ENCODE measurements around the gene LGR5.
"Not testable (repeated sequence)": the region's sequence is repeated elsewhere in the genome, so short reads cannot be mapped to it uniquely, and the experiment has no call there.

Gene LGR5

GRCh38 chr12:71472441-71472911 is 32.9 kb downstream of the LGR5 start:
- Mint-ChIP-seq H3K27me3 (ENCODE audit: low read depth) (no peaks in the 10 kb centered on the region), H3K9me3 (no peaks in the 10 kb centered on the region), H3K4me3 (no peak overlapping the region), H3K36me3 (ENCODE audit: low read depth) (no peaks in the 10 kb centered on the region), H3K27ac (no peak overlapping the region), H3K4me1 (ENCODE audit: low read depth) (no peaks in the 10 kb centered on the region)
- DNase-seq (ENCODE audit: low spot score), result no peak

- H3K4me1 Mint-ChIP-seq (ENCODE audit: low read depth), result no peaks in the 10 kb centered on the region
- H3K36me3 Mint-ChIP-seq (ENCODE audit: low read depth), result no peaks in the 10 kb centered on the region
- no peak overlapping the region for H3K4me3 Mint-ChIP-seq
- DNase-seq (ENCODE audit: low spot score), result no peak
- H3K9me3 Mint-ChIP-seq, result no peaks in the 10 kb centered on the region
- peaks cover 2% of the 10 kb centered on the region for H3K27me3 Mint-ChIP-seq (ENCODE audit: low read depth)
- no peak overlapping the region for H3K27ac Mint-ChIP-seq
Observed at GRCh38 chr12:71474791-71475190, 35.2 kb downstream of the LGR5 start.

GRCh38 chr12:71475280-71475679 is 35.7 kb downstream of the LGR5 start:
- Mint-ChIP-seq H3K4me1 (ENCODE audit: low read depth) (no peaks in the 10 kb centered on the region), H3K27ac (no peak overlapping the region), H3K9me3 (no peaks in the 10 kb centered on the region), H3K4me3 (no peak overlapping the region), H3K36me3 (ENCODE audit: low read depth) (no peaks in the 10 kb centered on the region), H3K27me3 (ENCODE audit: low read depth) (peaks cover 2% of the 10 kb centered on the region)
- DNase-seq (ENCODE audit: low spot score), result no peak

GRCh38 chr12:71476513-71476912 is 36.9 kb downstream of the LGR5 start:
- no peaks in the 10 kb centered on the region for H3K4me1 Mint-ChIP-seq (ENCODE audit: low read depth)
- no peak overlapping the region for H3K27ac Mint-ChIP-seq
- no peaks in the 10 kb centered on the region for H3K36me3 Mint-ChIP-seq (ENCODE audit: low read depth)
- H3K9me3 Mint-ChIP-seq, result no peaks in the 10 kb centered on the region
- DNase-seq (ENCODE audit: low spot score), result no peak
- no peak overlapping the region for H3K4me3 Mint-ChIP-seq
- H3K27me3 Mint-ChIP-seq (ENCODE audit: low read depth), result peaks cover 2% of the 10 kb centered on the region

- Mint-ChIP-seq H3K27ac (no peak overlapping the region), H3K27me3 (ENCODE audit: low read depth) (peaks cover 2% of the 10 kb centered on the region)
Observed at GRCh38 chr12:71477609-71478008, 38.0 kb downstream of the LGR5 start.

GRCh38 chr12:71478270-71478669 is 38.7 kb downstream of the LGR5 start:
- no peaks in the 10 kb centered on the region for H3K36me3 Mint-ChIP-seq (ENCODE audit: low read depth)
- H3K4me1 Mint-ChIP-seq (ENCODE audit: low read depth), result no peaks in the 10 kb centered on the region
- no peak overlapping the region for H3K4me3 Mint-ChIP-seq
- H3K9me3 Mint-ChIP-seq, result no peaks in the 10 kb centered on the region
- H3K27ac Mint-ChIP-seq, result no peak overlapping the region
- peaks cover 2% of the 10 kb centered on the region for H3K27me3 Mint-ChIP-seq (ENCODE audit: low read depth)
- DNase-seq (ENCODE audit: low spot score), result no peak

More at GRCh38 chr12:71477609-71478008, 38.0 kb downstream of the LGR5 start:
- no peak for DNase-seq (ENCODE audit: low spot score)
- H3K9me3 Mint-ChIP-seq, result no peaks in the 10 kb centered on the region
- no peaks in the 10 kb centered on the region for H3K36me3 Mint-ChIP-seq (ENCODE audit: low read depth)
- no peaks in the 10 kb centered on the region for H3K4me1 Mint-ChIP-seq (ENCODE audit: low read depth)
- H3K4me3 Mint-ChIP-seq, result no peak overlapping the region

- Mint-ChIP-seq H3K27me3 (ENCODE audit: low read depth) (no peaks in the 10 kb centered on the region), H3K27ac (no peak overlapping the region), H3K4me1 (ENCODE audit: low read depth) (no peaks in the 10 kb centered on the region), H3K36me3 (ENCODE audit: low read depth) (no peaks in the 10 kb centered on the region), H3K4me3 (no peak overlapping the region), H3K9me3 (no peaks in the 10 kb centered on the region)
- no peak for DNase-seq (ENCODE audit: low spot score)
Observed at GRCh38 chr12:71484272-71484905, 44.8 kb downstream of the LGR5 start.

- H3K27ac Mint-ChIP-seq; H3K4me3 Mint-ChIP-seq; H3K27me3 Mint-ChIP-seq (ENCODE audit: low read depth); DNase-seq (ENCODE audit: low spot score); H3K36me3 Mint-ChIP-seq (ENCODE audit: low read depth); H3K4me1 Mint-ChIP-seq (ENCODE audit: low read depth): not testable (repeated sequence)
- H3K9me3 Mint-ChIP-seq, result peaks cover 12% of the 10 kb centered on the region
Observed at GRCh38 chr12:71490844-71491243, 51.2 kb downstream of the LGR5 start.

- DNase-seq (ENCODE audit: low spot score), result no peak
- Mint-ChIP-seq H3K4me1 (ENCODE audit: low read depth) (no peaks in the 10 kb centered on the region), H3K4me3 (no peak overlapping the region), H3K36me3 (ENCODE audit: low read depth) (no peaks in the 10 kb centered on the region), H3K9me3 (peaks cover 13% of the 10 kb centered on the region), H3K27me3 (ENCODE audit: low read depth) (no peaks in the 10 kb centered on the region), H3K27ac (no peak overlapping the region)
Observed at GRCh38 chr12:71492604-71493003, 53.0 kb downstream of the LGR5 start.

GRCh38 chr12:71499834-71500233 is 60.2 kb downstream of the LGR5 start:
- no peaks in the 10 kb centered on the region for H3K27me3 Mint-ChIP-seq (ENCODE audit: low read depth)
- H3K4me3 Mint-ChIP-seq, result no peak overlapping the region
- H3K36me3 Mint-ChIP-seq (ENCODE audit: low read depth), result no peaks in the 10 kb centered on the region
- H3K4me1 Mint-ChIP-seq (ENCODE audit: low read depth), result peaks cover 2% of the 10 kb centered on the region
- DNase-seq (ENCODE audit: low spot score), result no peak
- no peak overlapping the region for H3K27ac Mint-ChIP-seq
- H3K9me3 Mint-ChIP-seq, result peaks cover 6% of the 10 kb centered on the region

- H3K27me3 Mint-ChIP-seq (ENCODE audit: low read depth), result peaks cover 2% of the 10 kb centered on the region
- peaks cover 2% of the 10 kb centered on the region for H3K4me1 Mint-ChIP-seq (ENCODE audit: low read depth)
- DNase-seq (ENCODE audit: low spot score), result no peak
- H3K36me3 Mint-ChIP-seq (ENCODE audit: low read depth), result no peaks in the 10 kb centered on the region
- no peak overlapping the region for H3K4me3 Mint-ChIP-seq
- H3K27ac Mint-ChIP-seq, result no peak overlapping the region
- H3K9me3 Mint-ChIP-seq, result no peaks in the 10 kb centered on the region
Observed at GRCh38 chr12:71503579-71504391, 64.2 kb downstream of the LGR5 start.

GRCh38 chr12:71504476-71504875 is 64.9 kb downstream of the LGR5 start:
- H3K36me3 Mint-ChIP-seq (ENCODE audit: low read depth), result no peaks in the 10 kb centered on the region

GRCh38 chr12:71509705-71510104 is 70.1 kb downstream of the LGR5 start:
- Mint-ChIP-seq H3K36me3 (ENCODE audit: low read depth) (no peaks in the 10 kb centered on the region), H3K4me3 (no peak overlapping the region), H3K27ac (no peak overlapping the region), H3K4me1 (ENCODE audit: low read depth) (no peaks in the 10 kb centered on the region), H3K27me3 (ENCODE audit: low read depth) (peaks cover 4% of the 10 kb centered on the region), H3K9me3 (no peaks in the 10 kb centered on the region)
- DNase-seq (ENCODE audit: low spot score), result no peak

More at GRCh38 chr12:71504476-71504875, 64.9 kb downstream of the LGR5 start:
- DNase-seq (ENCODE audit: low spot score), result no peak
- Mint-ChIP-seq H3K27ac (no peak overlapping the region), H3K4me3 (no peak overlapping the region), H3K9me3 (no peaks in the 10 kb centered on the region), H3K4me1 (ENCODE audit: low read depth) (peaks cover 2% of the 10 kb centered on the region), H3K27me3 (ENCODE audit: low read depth) (peaks cover 2% of the 10 kb centered on the region)

- H3K4me1 Mint-ChIP-seq (ENCODE audit: low read depth), result no peaks in the 10 kb centered on the region
- DNase-seq (ENCODE audit: low spot score), result no peak
- no peak overlapping the region for H3K4me3 Mint-ChIP-seq
- no peaks in the 10 kb centered on the region for H3K9me3 Mint-ChIP-seq
- no peaks in the 10 kb centered on the region for H3K36me3 Mint-ChIP-seq (ENCODE audit: low read depth)
- H3K27me3 Mint-ChIP-seq (ENCODE audit: low read depth), result peaks cover 2% of the 10 kb centered on the region
- H3K27ac Mint-ChIP-seq, result no peak overlapping the region
Observed at GRCh38 chr12:71517145-71517846, 77.7 kb downstream of the LGR5 start.

Data from T-helper 2 cell treated with Interferon-gamma antibody and Interleukin-4, amounts not matched to agents 5 μg/mL and 100 μg/mL, for 36 hours (primary cell).